ENCODE measurements around the gene SYT7. TPM values are rescaled to one million over a fixed set of nuclear protein-coding genes. Genes with fewer than 3 reads are reported as not detected.

SYT7 gene
- total RNA-seq, 1 donor from 2014 or later, result 93.6 TPM

- H3K36me3 Mint-ChIP-seq (ENCODE audit: unreplicated experiment), result no peaks in the 10 kb centered on the region
- H3K4me1 Mint-ChIP-seq (ENCODE audit: low read depth, unreplicated experiment), result peaks cover 37% of the 10 kb centered on the region
- DNase-seq, result no peak
- peaks cover 12% of the 10 kb centered on the region for H3K9me3 Mint-ChIP-seq (ENCODE audit: unreplicated experiment)
- H3K27me3 Mint-ChIP-seq (ENCODE audit: unreplicated experiment), result peaks cover 14% of the 10 kb centered on the region
- H3K4me3 Mint-ChIP-seq (ENCODE audit: unreplicated experiment), result no peak overlapping the region
- H3K27ac Mint-ChIP-seq (ENCODE audit: unreplicated experiment), result no peak overlapping the region
- no peak for TF ChIP-seq CTCF (IDR thresholded peaks at IDR 0.05; ENCODE audit: partially characterized antibody, unreplicated experiment)
Measured at GRCh38 chr11:61551634-61552033, 29.2 kb downstream of the SYT7 start.

- peaks cover 32% of the 10 kb centered on the region for H3K4me1 Mint-ChIP-seq (ENCODE audit: low read depth, unreplicated experiment)
- no peak for DNase-seq
- no peak overlapping the region for H3K27ac Mint-ChIP-seq (ENCODE audit: unreplicated experiment)
- no peak overlapping the region for H3K4me3 Mint-ChIP-seq (ENCODE audit: unreplicated experiment)
- H3K9me3 Mint-ChIP-seq (ENCODE audit: unreplicated experiment), result peaks cover 12% of the 10 kb centered on the region
- TF ChIP-seq CTCF (IDR thresholded peaks at IDR 0.05; ENCODE audit: partially characterized antibody, unreplicated experiment), result no peak
- H3K27me3 Mint-ChIP-seq (ENCODE audit: unreplicated experiment), result peaks cover 11% of the 10 kb centered on the region
- H3K36me3 Mint-ChIP-seq (ENCODE audit: unreplicated experiment), result no peaks in the 10 kb centered on the region
Measured at GRCh38 chr11:61550665-61551227, 30.1 kb downstream of the SYT7 start.

DNA sequence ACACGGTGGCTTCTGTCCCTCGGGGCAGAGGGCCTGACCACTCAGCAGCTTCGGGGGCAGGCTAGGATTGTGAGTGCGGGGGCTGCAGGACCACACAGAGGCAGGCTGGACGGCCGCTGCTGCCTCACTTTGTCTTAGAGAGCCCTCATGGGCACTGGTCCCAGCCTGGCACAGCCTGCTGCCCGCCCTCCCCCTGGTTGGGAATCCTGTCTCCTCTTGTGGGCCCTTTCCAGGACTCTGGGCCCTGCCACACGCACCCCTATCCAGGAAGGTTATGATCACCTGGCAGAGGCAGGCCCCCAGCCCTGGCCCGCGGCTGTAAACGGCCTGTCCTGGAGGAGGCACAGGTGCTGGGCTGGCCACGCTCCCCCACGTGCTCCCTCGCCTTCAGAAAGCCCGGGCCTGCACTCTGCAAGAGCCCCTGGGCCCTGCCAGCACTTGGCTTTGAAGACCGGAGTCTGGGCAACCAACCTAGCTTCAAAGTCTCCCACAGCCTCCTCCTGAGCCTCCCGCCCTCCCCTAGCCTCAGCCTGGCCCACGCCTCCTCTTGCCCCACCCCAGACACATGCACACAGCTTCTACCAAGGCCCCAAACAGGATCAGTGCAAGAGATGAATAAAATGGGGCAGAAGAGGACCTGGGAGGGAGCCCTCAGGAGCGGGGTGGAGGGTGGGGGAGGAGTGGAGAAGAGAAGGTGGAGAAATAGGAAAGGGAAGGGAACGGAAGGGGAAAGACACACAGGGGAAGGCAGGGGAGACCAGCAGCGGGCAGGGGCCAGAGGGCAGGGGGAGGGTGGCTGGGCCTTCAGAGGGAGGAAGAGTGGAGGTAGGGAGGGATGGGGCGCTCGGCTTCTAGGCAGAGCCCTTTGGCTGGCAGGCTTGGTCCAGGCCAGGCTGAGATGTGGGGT, 31.0 kb downstream of the SYT7 start:
- TF ChIP-seq CTCF (IDR thresholded peaks at IDR 0.05; ENCODE audit: partially characterized antibody, unreplicated experiment), result no peak
- Mint-ChIP-seq H3K27me3 (ENCODE audit: unreplicated experiment) (peaks cover 9% of the 10 kb centered on the region), H3K4me3 (ENCODE audit: unreplicated experiment) (no peak overlapping the region), H3K27ac (ENCODE audit: unreplicated experiment) (no peak overlapping the region), H3K9me3 (ENCODE audit: unreplicated experiment) (peaks cover 12% of the 10 kb centered on the region), H3K4me1 (ENCODE audit: low read depth, unreplicated experiment) (peaks cover 33% of the 10 kb centered on the region), H3K36me3 (ENCODE audit: unreplicated experiment) (no peaks in the 10 kb centered on the region)
- DNase-seq, result no peak

- no peak for TF ChIP-seq CTCF (IDR thresholded peaks at IDR 0.05; ENCODE audit: partially characterized antibody, unreplicated experiment)
- Mint-ChIP-seq H3K36me3 (ENCODE audit: unreplicated experiment) (no peaks in the 10 kb centered on the region), H3K4me3 (ENCODE audit: unreplicated experiment) (no peak overlapping the region), H3K9me3 (ENCODE audit: unreplicated experiment) (peaks cover 9% of the 10 kb centered on the region), H3K4me1 (ENCODE audit: low read depth, unreplicated experiment) (peaks cover 26% of the 10 kb centered on the region), H3K27ac (ENCODE audit: unreplicated experiment) (no peak overlapping the region), H3K27me3 (ENCODE audit: unreplicated experiment) (peaks cover 5% of the 10 kb centered on the region)
- no peak for DNase-seq
Measured at GRCh38 chr11:61549177-61549576, 31.7 kb downstream of the SYT7 start.

DNA sequence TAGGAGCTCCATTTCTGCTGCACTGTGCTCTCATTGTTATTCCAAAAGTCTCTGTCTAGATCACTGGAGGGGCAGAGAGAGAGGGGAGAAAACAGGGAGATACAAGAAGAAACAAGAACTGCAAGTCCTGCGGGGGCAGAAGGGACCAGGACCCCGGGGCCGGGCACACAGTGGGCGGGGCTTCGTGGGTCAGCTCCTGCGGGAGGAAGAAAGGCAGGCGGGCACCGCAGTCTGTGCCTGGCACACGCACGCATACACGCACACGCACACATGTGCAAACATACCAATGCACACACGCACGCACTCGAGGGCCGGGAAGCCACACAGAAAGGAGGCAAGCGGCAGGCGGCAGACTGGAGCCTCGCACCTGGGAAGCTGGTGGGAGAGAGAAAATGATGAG, 33.6 kb downstream of the SYT7 start:
- Mint-ChIP-seq H3K27me3 (ENCODE audit: unreplicated experiment) (no peaks in the 10 kb centered on the region), H3K9me3 (ENCODE audit: unreplicated experiment) (peaks cover 3% of the 10 kb centered on the region), H3K27ac (ENCODE audit: unreplicated experiment) (no peak overlapping the region), H3K4me3 (ENCODE audit: unreplicated experiment) (no peak overlapping the region), H3K36me3 (ENCODE audit: unreplicated experiment) (no peaks in the 10 kb centered on the region), H3K4me1 (ENCODE audit: low read depth, unreplicated experiment) (peaks cover 11% of the 10 kb centered on the region)
- no peak for DNase-seq
- no peak for TF ChIP-seq CTCF (IDR thresholded peaks at IDR 0.05; ENCODE audit: partially characterized antibody, unreplicated experiment)

All from glutamatergic neuron (in vitro differentiated cells).